H54 (cell line): ENCODE measurements around the gene ATF7.
"Not testable (repeated sequence)": the region's sequence is repeated elsewhere in the genome, so short reads cannot be mapped to it uniquely, and the experiment has no call there.

Experiments used
- DNase-seq: peaks from one replicate; pipeline ENCODE4 v3.0.0; 2011; ENCODE audit warnings: low spot score, mixed read lengths; ENCODE audit not compliant: insufficient read length
- FAIRE-seq: peaks from 3 replicates; lab custom pipeline; 2011; peaks lifted over from hg19 to GRCh38; lab: Jason Lieb, UNC
- POLR2A ChIP-seq: IDR thresholded peaks from 2 replicates; pipeline ENCODE4 v1.6.1; 2011; ENCODE audit warnings: low read depth, mild to moderate bottlenecking, low read length

The ATF7 gene

DNA sequence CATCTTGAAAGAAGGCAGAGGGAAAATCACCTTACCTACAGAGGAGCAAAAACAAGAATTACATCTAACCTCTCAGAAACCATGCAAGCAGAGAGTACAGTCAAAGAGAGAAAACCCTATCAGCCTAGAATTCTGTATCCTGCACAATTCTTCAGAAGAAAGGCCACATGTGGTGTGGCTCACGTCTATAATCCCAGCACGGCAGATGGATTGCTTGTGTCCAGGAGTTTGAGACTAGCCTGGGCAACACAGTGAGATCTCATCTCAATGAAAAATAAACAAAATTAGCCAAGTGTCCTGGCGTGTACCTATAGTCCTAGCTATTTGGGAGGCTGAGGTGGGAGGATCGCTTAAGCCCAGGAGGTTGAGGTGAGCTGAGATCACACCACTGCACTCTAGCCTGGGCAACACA lies 48.2 kb downstream of the ATF7 start:
- DNase-seq (no peak), FAIRE-seq (no peak)
- TF ChIP-seq POLR2A, result no peak

GRCh38 chr12:53575502-53576249 lies 50.5 kb downstream of the ATF7 start:
- peak; percentile 28 for DNase-seq
- FAIRE-seq, result no peak
- TF ChIP-seq POLR2A, result no peak

- FAIRE-seq, result no peak
- TF ChIP-seq POLR2A, result no peak
These were observed 53.9 kb downstream of the ATF7 start for GRCh38 chr12:53572134-53572758.

GRCh38 chr12:53571295-53571694 lies 54.9 kb downstream of the ATF7 start:
- TF ChIP-seq POLR2A, result no peak
- DNase-seq (no peak), FAIRE-seq (no peak)

More at GRCh38 chr12:53572134-53572758, 53.9 kb downstream of the ATF7 start:
- DNase-seq, result no peak

DNA sequence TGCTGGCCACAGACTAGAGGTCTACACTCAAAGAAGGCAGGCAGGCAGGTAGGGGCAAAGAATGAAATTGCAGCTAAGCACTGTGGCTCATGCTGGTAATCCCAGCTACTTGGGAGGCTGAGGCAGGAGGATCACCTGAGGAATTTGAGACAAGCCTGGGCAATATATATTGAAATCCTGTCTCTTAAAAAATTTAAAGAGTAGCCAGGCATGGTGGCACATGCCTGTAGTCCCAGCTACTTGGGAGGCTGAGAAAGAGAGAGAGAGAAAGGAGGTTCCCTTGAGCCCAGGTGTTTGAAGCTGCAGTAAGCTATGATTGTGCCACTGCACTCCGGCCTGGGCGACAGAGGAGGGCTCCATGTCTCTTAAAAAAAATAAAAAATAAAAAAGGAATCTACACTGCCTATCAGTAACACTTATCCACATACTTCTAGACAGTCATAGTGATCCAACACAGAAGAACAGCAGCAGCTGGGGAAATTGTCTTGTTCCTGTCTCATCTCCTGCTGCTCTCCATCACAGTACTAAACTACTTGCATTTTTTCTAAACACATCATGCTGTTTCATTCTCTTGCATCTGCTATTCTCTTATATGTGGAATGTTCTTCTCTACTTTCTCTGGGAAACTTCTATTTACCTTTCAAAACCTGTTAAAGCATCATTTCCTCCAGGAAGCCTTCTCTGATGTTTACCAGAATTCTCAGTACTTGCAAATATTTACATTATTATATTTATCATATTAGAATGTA lies 57.2 kb downstream of the ATF7 start:
- FAIRE-seq (peak; percentile 15), DNase-seq (no peak)
- no peak for TF ChIP-seq POLR2A

DNA sequence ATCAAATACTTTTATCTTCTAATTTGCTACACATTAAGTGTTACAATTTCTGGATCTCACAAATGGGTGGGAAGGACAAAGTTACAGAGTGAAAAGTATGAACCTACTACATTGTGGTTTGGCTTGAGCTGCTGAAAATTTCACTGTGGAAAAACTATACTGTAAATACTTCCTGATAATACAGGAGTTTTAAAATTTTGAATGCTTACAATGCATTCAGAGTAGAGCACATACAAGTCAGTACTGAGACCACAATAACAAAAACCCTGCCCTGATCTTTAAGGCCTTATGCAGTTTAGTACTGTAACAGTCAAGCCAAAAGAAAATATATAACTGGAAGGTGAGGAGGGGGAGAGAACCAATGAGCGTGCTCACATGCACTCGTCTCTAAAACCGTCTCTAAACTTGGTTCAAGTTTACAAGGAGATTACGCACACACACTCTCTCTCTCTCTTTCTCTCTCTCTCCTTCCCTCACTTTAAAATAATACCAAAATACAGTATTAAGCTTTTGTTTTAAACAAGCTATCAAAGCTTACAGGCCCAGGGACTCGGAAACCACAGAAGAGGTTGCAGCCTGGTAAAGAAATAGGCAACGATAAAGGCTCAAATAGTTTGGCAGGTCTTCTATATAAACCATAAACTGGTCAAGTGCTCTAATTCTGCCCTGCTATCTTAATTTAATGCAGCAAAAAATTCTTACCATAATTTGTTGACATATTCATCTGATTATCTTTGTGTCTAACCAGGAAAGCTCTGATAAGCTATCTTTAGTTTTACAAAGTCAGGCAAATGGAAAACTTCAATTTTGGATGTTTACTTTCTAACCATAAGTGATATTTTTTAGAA lies 58.0 kb downstream of the ATF7 start:
- TF ChIP-seq POLR2A, result no peak
- FAIRE-seq (no peak), DNase-seq (no peak)

- not testable (repeated sequence) for DNase-seq, FAIRE-seq
These were observed 60.8 kb downstream of the ATF7 start for GRCh38 chr12:53565376-53565775.

DNA sequence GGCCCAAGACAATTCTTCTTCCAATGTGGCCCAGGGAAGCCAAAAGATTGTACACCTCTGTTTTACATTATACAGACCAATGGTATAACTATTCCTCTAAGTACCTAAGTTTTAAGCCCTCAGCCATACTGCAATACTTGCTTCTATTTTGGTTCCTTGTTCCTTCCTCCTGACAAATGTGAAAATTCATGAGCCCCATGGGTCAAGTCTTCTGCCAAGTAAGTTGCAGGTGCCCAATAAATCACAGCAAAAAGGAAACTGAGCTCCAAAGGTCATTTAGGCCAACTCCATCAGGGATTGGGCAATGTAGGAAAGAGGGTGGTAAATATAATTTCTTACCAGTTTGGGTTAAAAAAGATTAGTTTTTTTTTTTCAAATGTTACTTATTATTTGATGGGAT lies 61.2 kb downstream of the ATF7 start:
- DNase-seq, result no peak
- no peak for TF ChIP-seq POLR2A
- FAIRE-seq, result no peak

DNA sequence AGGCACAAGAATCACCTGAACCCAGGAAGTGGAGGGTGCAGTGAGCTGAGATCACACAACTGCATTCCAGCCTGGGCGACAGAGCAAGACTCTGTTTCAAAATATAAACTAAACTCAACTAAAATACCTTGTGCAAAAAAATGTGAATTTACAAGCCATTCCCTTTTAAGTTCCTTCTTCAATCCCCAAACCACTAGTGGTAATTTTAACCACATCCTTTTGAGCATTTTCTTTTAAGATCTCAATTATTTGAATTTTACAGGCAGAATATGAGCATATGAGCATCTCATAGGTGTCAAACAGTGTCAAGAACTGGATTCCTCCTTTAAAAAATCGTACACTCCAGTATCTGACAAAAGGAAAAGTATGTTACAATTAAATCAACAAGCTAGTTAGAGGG lies 61.9 kb downstream of the ATF7 start:
- no peak for FAIRE-seq
- no peak for TF ChIP-seq POLR2A
- DNase-seq, result no peak

- no peak for DNase-seq
- no peak for FAIRE-seq
- TF ChIP-seq POLR2A, result no peak
These were observed 62.6 kb downstream of the ATF7 start for GRCh38 chr12:53563452-53564028.

DNA sequence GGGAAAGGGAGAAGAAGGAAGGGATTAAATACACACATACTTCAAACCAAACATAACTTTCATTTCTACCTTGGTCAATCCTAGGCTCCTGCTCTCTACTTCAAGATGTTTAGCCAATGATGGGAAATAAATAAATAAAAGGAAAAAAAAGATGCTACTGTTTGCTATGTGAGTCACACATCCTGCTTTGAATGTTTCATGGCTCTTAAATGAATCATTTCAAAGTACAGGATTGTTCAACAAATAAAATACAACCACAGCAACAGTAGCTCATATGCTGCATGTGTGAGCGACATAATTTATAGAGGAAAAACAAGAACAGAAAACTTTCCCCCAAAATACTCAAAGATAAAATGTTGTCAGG lies 64.6 kb downstream of the ATF7 start:
- peak; percentile 51 for DNase-seq
- FAIRE-seq, result peak; percentile 98

DNA sequence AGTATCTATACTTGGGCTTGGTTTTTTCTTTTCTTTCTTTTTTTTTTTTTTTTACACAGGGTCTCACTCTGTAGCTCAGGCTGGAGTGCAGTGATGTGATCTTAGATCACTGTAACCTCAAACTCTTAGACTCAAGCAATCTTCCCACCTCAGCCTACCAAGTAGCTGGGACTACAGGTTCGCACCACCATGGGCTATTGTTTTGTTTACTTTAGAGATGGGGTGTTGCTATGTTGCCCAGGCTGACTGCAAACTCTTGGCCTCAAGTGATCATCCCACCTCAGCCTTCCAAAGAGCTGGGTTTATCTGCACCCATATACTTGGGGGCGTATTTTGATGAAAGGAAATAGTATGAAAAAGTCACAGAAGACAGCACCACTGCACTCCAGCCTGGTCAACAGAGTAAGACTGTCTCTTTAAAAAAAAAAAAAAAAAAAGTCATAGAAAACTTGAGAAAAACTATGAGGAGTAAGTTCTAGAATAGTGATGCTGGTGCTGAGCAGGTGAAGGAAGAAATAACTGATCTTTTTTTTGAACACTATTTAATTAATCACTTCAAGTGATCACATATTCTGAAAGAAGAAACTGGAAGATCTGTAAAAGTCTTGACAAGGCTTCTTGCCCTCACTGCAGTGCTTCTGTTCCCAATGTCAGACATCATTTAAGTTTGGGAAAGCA lies 65.1 kb downstream of the ATF7 start:
- FAIRE-seq (peak; percentile 27), DNase-seq (no peak)
- no peak for TF ChIP-seq POLR2A

More for the DNA sequence above, 64.6 kb downstream of the ATF7 start:
- TF ChIP-seq POLR2A, result no peak

DNA sequence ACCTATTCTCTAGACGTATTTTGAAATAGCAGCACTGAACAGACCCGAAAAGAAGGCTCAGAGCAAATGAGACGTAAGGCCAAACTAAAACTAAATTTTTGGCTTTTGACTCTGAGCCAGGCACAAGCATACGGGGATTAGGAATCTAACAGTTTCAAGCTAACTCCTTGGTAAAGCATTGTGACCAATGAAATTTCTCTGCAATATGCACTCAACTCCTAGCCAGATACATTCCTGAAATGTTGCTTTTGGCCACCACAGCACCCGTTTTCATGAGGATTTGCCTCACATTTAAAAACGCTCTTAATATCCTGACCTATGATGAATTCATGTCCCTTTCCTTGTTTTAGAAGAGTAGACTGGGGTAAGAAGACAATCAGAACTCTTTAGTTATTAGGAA lies 65.8 kb downstream of the ATF7 start:
- DNase-seq, result no peak
- FAIRE-seq, result peak; percentile 95
- no peak for TF ChIP-seq POLR2A
